CD4-positive, alpha-beta T cell treated with Interleukin-6 at 100 ng/mL for 8 hours (primary cell): ENCODE measurements around the gene CACFD1.

Source experiments
- DNase-seq: peaks from one replicate; pipeline ENCODE4 v3.0.0-alpha.2; 2020; ENCODE audit warnings: mixed read lengths, low spot score

Gene CACFD1

GRCh38 chr9:133464638-133465037 lies 4.9 kb downstream of the CACFD1 start:
- no peak for DNase-seq

- DNase-seq: no peak
Measured at GRCh38 chr9:133465984-133466383, 6.2 kb downstream of the CACFD1 start.

- DNase-seq: no peak
Measured at GRCh38 chr9:133467101-133467500, 7.3 kb downstream of the CACFD1 start.

GRCh38 chr9:133468374-133468773 lies 8.6 kb downstream of the CACFD1 start:
- no peak for DNase-seq

GRCh38 chr9:133468777-133469421 lies 9.1 kb downstream of the CACFD1 start:
- DNase-seq: no peak

GRCh38 chr9:133470427-133470924 lies 10.7 kb downstream of the CACFD1 start:
- DNase-seq: no peak

- no peak for DNase-seq
Measured at GRCh38 chr9:133470988-133471387, 11.2 kb downstream of the CACFD1 start.

GRCh38 chr9:133471551-133472276 lies 11.9 kb downstream of the CACFD1 start:
- no peak for DNase-seq

GRCh38 chr9:133472277-133472645 lies 12.5 kb downstream of the CACFD1 start:
- no peak for DNase-seq

- DNase-seq: no peak
Measured at GRCh38 chr9:133472753-133473378, 13.1 kb downstream of the CACFD1 start.

GRCh38 chr9:133473743-133474142 lies 14.0 kb downstream of the CACFD1 start:
- no peak for DNase-seq

- DNase-seq: no peak
Measured at GRCh38 chr9:133474215-133474614, 14.4 kb downstream of the CACFD1 start.

- DNase-seq: no peak
Measured at GRCh38 chr9:133474853-133475252, 15.1 kb downstream of the CACFD1 start.

GRCh38 chr9:133475292-133476012 lies 15.7 kb downstream of the CACFD1 start:
- DNase-seq: no peak

- no peak for DNase-seq
Measured at GRCh38 chr9:133476036-133476931, 16.5 kb downstream of the CACFD1 start.

GRCh38 chr9:133476941-133477340 lies 17.2 kb downstream of the CACFD1 start:
- no peak for DNase-seq

GRCh38 chr9:133477461-133477860 lies 17.7 kb downstream of the CACFD1 start:
- no peak for DNase-seq

- no peak for DNase-seq
Measured at GRCh38 chr9:133477992-133478850, 18.4 kb downstream of the CACFD1 start.

GRCh38 chr9:133478851-133479711 lies 19.3 kb downstream of the CACFD1 start, which contains the start of gene SLC2A6:
Gene SLC2A6 (minus strand): TSS chr9:133479099. CDS start chr9:133479059, 40 bp downstream.
- peak; percentile 79 for DNase-seq
